Osteocyte (in vitro differentiated cells): Measurements from ENCODE around the gene PAMR1. TPM values are rescaled to one million over a fixed set of nuclear protein-coding genes. Genes with fewer than 3 reads are reported as not detected.

Source experiments
- DNase-seq: peaks from one replicate; pipeline ENCODE4 v3.0.0; 2021; ENCODE audit warnings: mixed read lengths; ENCODE audit not compliant: unreplicated experiment; ENCODE audit errors: extremely low spot score
- H3K27ac Mint-ChIP-seq: one replicate; pipeline ENCODE4 v1.8.0; 2021; ENCODE audit warnings: mild to moderate bottlenecking, mixed read lengths; ENCODE audit not compliant: unreplicated experiment
- H3K27me3 Mint-ChIP-seq: one replicate; pipeline ENCODE4 v1.8.0; 2021; ENCODE audit warnings: mixed read lengths; ENCODE audit not compliant: unreplicated experiment
- H3K36me3 Mint-ChIP-seq: one replicate; pipeline ENCODE4 v1.8.0; 2021; ENCODE audit warnings: mixed read lengths; ENCODE audit not compliant: unreplicated experiment
- H3K4me1 Mint-ChIP-seq: one replicate; pipeline ENCODE4 v1.8.0; 2021; ENCODE audit warnings: mixed read lengths; ENCODE audit not compliant: unreplicated experiment
- H3K4me3 Mint-ChIP-seq: one replicate; pipeline ENCODE4 v1.8.0; 2021; ENCODE audit warnings: mild to moderate bottlenecking, moderate library complexity, mixed read lengths; ENCODE audit not compliant: unreplicated experiment
- H3K9me3 Mint-ChIP-seq: one replicate; pipeline ENCODE4 v1.8.0; 2021; ENCODE audit warnings: mixed read lengths; ENCODE audit not compliant: unreplicated experiment
- total RNA-seq: library from RNA; stranded (reverse); gene quantifications from 2 replicates; pipeline ENCODE4 v1.2.1, GENCODE V29; 2021
- TF ChIP-seq, protein P1 (sequence below): fragments of 200-600 bp; sonication (generic); IDR thresholded peaks from 2 replicates; pipeline ENCODE4 v1.5.0; 2021; ENCODE audit warnings: antibody characterized with exemption, mild to moderate bottlenecking, moderate library complexity

PAMR1 gene
- total RNA-seq, 1 donor from 2014 or later: 4.4 TPM

DNA sequence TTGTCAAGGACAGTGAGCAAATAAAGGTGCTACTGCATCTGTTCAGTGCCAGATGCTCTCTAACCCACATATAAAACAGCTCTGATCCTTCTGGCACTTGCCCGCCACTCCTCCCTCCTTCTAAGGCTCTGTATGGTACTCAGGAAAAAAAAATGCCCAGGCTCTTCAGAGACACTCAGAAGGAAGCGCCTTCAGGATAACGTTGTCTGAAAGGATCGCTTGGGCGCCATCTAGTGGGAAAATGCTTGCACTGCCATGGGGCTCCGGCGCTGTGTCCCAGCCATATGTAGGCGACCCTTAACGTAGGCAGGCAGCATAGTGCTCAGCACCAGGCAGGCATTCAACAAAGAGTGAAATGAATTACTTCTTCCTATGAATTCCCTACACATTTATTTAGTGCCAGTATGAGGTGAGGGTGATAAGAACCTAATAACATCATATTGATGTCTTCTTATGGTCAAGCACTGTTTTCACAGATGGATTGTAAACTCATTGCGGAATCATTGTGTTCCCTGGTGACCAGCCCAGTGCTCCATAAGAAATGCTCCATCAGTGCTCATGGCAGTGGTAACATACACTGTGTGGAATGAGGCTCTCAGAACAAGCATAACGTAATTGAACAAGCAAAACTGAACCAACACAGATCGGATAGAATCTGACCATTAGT lies 39.6 kb downstream of the PAMR1 start:
- peak; percentile 93 for DNase-seq

DNA sequence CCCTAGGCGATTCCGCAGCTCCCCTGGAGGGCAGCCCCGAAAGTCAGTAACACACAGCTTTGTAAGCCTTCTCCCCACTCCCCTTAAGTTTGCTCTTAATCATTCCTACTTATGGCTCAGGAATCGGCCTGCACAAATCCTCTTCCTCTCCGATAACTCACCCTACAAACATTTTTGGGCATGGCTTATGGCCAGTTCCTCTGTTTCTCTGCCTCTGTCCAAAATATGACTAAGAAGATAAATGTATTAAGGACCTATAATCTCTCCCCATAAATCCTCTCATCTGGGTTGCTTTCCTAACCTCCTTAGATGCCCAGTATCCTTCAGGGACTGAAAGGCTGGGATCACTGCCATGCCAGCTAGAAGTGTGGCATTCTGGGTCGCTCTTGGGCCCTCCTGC lies 41.0 kb downstream of the PAMR1 start:
- H3K4me1 Mint-ChIP-seq: peaks cover 12% of the 10 kb centered on the region
- peaks cover 10% of the 10 kb centered on the region for H3K36me3 Mint-ChIP-seq
- no peak overlapping the region for H3K4me3 Mint-ChIP-seq
- DNase-seq: no peak
- TF ChIP-seq, protein P1, sequence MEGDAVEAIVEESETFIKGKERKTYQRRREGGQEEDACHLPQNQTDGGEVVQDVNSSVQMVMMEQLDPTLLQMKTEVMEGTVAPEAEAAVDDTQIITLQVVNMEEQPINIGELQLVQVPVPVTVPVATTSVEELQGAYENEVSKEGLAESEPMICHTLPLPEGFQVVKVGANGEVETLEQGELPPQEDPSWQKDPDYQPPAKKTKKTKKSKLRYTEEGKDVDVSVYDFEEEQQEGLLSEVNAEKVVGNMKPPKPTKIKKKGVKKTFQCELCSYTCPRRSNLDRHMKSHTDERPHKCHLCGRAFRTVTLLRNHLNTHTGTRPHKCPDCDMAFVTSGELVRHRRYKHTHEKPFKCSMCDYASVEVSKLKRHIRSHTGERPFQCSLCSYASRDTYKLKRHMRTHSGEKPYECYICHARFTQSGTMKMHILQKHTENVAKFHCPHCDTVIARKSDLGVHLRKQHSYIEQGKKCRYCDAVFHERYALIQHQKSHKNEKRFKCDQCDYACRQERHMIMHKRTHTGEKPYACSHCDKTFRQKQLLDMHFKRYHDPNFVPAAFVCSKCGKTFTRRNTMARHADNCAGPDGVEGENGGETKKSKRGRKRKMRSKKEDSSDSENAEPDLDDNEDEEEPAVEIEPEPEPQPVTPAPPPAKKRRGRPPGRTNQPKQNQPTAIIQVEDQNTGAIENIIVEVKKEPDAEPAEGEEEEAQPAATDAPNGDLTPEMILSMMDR: no peak
- no peak overlapping the region for H3K27ac Mint-ChIP-seq
- H3K27me3 Mint-ChIP-seq: peaks cover 11% of the 10 kb centered on the region
- peaks cover 18% of the 10 kb centered on the region for H3K9me3 Mint-ChIP-seq

More for the DNA sequence above, 39.6 kb downstream of the PAMR1 start:
- Mint-ChIP-seq H3K9me3 (peaks cover 18% of the 10 kb centered on the region), H3K4me3 (no peak overlapping the region), H3K27me3 (peaks cover 4% of the 10 kb centered on the region), H3K4me1 (peaks cover 12% of the 10 kb centered on the region), H3K36me3 (peaks cover 10% of the 10 kb centered on the region), H3K27ac (no peak overlapping the region)
- TF ChIP-seq, protein P1: peak; percentile 95

DNA sequence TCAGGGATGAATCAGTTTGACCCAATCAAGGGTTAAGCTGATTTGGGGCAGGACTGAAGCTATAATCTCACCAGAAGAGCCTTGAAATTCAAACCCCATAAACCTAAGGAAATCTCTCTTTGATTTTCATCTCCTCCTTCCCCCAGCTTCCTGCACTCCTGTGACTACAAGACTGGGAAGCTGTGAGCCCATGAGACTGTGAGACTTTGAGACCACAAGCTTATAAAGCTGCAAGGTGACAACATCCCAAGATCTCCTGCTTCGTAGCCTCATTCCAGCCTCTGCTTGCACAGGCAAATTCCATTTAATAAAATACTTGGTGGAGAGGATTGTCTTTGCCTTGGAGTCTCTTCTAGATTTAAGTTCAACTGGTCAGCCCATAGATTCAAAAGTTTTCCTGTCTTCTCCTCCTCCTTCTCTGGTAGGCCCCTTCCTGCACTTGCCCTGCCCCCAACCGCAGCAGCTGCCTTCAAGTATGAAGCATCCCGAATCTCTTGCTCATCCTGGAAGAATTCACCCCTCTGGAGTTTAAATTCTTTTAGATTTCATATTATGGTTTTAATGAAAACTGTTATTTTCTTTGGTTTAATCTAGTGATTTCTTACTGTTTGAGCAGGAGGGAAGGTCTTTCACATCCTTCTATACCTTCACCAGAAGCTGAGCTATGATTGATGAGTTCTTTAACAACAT lies 42.1 kb downstream of the PAMR1 start:
- Mint-ChIP-seq H3K9me3 (peaks cover 18% of the 10 kb centered on the region), H3K36me3 (peaks cover 10% of the 10 kb centered on the region), H3K4me1 (peaks cover 18% of the 10 kb centered on the region), H3K27me3 (peaks cover 19% of the 10 kb centered on the region), H3K4me3 (no peak overlapping the region), H3K27ac (no peak overlapping the region)
- TF ChIP-seq, protein P1: no peak
- DNase-seq: no peak

DNA sequence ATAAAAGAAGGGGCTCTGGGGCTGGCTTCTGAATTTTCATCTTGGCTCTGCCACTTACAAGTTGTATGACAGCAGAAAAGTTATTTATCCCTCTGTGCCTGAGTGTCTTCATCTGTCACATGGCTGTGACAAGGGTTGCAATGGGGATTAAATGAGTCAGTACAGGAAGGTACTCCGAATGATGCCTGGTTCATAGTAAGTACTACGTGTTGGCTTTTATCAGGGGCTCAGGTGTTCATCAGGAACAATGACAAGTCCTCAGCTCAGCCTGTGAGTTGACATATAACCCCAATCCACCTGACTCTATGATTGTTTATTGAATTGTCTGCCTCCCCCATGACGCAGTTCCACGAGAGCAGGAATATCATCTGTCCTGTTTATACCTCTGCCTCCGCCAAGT lies 45.7 kb downstream of the PAMR1 start:
- Mint-ChIP-seq H3K27ac (no peak overlapping the region), H3K36me3 (peaks cover 12% of the 10 kb centered on the region)

More for the DNA sequence above, 45.7 kb downstream of the PAMR1 start:
- DNase-seq: no peak
- Mint-ChIP-seq H3K4me1 (peaks cover 13% of the 10 kb centered on the region), H3K9me3 (peaks cover 22% of the 10 kb centered on the region), H3K27me3 (peaks cover 39% of the 10 kb centered on the region), H3K4me3 (no peak overlapping the region)
- TF ChIP-seq, protein P1: no peak
